ENCODE measurements around the gene SCYGR1.

GRCh38 chr2:227415538-227416424, 28.0 kb upstream of the SCYGR1 start:
- TF ChIP-seq, protein P1, sequence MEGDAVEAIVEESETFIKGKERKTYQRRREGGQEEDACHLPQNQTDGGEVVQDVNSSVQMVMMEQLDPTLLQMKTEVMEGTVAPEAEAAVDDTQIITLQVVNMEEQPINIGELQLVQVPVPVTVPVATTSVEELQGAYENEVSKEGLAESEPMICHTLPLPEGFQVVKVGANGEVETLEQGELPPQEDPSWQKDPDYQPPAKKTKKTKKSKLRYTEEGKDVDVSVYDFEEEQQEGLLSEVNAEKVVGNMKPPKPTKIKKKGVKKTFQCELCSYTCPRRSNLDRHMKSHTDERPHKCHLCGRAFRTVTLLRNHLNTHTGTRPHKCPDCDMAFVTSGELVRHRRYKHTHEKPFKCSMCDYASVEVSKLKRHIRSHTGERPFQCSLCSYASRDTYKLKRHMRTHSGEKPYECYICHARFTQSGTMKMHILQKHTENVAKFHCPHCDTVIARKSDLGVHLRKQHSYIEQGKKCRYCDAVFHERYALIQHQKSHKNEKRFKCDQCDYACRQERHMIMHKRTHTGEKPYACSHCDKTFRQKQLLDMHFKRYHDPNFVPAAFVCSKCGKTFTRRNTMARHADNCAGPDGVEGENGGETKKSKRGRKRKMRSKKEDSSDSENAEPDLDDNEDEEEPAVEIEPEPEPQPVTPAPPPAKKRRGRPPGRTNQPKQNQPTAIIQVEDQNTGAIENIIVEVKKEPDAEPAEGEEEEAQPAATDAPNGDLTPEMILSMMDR (IDR thresholded peaks at IDR 0.05): no peak
- no peak for TF ChIP-seq POLR2A (IDR thresholded peaks at IDR 0.05)

Data from body of pancreas (tissue), 4 donors.